Measurements from ENCODE around the gene SEPTIN10.

- TF ChIP-seq, protein P1, sequence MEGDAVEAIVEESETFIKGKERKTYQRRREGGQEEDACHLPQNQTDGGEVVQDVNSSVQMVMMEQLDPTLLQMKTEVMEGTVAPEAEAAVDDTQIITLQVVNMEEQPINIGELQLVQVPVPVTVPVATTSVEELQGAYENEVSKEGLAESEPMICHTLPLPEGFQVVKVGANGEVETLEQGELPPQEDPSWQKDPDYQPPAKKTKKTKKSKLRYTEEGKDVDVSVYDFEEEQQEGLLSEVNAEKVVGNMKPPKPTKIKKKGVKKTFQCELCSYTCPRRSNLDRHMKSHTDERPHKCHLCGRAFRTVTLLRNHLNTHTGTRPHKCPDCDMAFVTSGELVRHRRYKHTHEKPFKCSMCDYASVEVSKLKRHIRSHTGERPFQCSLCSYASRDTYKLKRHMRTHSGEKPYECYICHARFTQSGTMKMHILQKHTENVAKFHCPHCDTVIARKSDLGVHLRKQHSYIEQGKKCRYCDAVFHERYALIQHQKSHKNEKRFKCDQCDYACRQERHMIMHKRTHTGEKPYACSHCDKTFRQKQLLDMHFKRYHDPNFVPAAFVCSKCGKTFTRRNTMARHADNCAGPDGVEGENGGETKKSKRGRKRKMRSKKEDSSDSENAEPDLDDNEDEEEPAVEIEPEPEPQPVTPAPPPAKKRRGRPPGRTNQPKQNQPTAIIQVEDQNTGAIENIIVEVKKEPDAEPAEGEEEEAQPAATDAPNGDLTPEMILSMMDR (IDR thresholded peaks at IDR 0.05) = no peak
- TF ChIP-seq EZH2phosphoT487 (IDR thresholded peaks at IDR 0.05) = no peak
- TF ChIP-seq EZH2 (IDR thresholded peaks at IDR 0.05) = no peak
These were observed 33.2 kb upstream of the SEPTIN10 start for GRCh38 chr2:109646961-109647360.

All from neural progenitor cell (in vitro differentiated cells).